ENCODE data around the gene PEX11G.

Gene PEX11G

GRCh38 chr19:7488736-7489353 is at the start of gene PEX11G:
Gene PEX11G (minus strand): TSS chr19:7489035. CDS start chr19:7489010, 25 bp downstream.
- DNase-seq (ENCODE audit: low read depth) = peak; percentile 90
- peak within 1 kb of the TSS; percentile 68 for H3K4me3 ChIP-seq (ENCODE audit: low read depth, low read length)
- no peak for TF ChIP-seq CTCF (conservative IDR thresholded peaks at IDR 0.05; ENCODE audit: low read depth, low read length)

GRCh38 chr19:7535998-7536695 is 47.3 kb upstream of the PEX11G start:
- no peak for DNase-seq (ENCODE audit: low read depth)
- no peak for TF ChIP-seq CTCF (conservative IDR thresholded peaks at IDR 0.05; ENCODE audit: low read depth, low read length)
- peak overlapping the region; percentile 98 for H3K4me3 ChIP-seq (ENCODE audit: low read depth, low read length)

DNA sequence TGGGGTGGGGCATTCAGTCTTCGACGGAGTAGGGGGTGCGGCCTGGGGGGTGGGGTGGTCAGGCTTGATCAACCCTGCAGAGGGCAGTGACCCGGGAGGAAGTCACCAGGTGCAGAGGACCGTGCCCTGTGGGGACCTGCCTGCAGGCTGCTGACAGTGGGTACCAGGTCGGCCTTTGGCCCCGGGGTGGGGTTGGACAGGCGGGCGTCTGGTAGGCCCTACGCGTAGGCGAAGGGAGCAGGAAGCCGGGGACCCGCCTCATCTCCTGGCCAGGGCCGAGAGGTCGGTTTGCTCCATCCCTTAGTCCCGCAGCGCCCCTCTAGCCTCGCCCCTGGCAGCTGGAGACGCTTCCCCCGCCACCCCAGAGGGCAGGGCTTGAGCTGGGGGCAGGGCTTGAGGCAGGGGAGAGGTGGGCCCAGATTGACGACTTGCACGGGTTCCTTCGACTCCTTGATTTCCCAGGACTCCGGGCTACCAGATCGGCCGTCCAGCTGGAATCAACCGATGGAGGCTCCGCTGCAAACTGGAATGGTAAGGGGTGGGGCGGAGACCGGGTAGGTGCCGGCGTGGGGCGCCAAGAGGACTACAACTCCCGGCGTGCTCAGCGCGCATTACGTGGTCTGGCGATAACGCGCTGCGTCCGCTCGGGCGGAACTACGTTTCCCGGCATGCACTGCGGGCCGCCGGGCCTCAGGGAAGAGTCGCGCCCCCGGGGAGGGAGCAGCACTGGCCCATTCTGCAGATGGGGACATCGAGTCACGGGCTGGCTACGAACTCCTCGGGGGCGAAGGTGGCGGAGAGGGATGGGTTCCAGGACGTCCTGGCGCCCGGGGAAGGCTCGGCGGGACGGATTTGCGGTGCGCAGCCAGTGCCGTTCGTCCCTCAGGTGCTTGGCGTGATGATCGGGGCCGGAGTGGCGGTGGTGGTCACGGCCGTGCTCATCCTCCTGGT is 46.5 kb upstream of the PEX11G start, which contains the start of gene PNPLA6:
Gene PNPLA6 (plus strand): TSS at position 671 of the 951 bp plus-strand sequence. CDS start 72 bp downstream, at position 743.
- H3K4me3 ChIP-seq (ENCODE audit: low read depth, low read length) = peak within 1 kb of the TSS; percentile 98
- no peak for TF ChIP-seq CTCF (conservative IDR thresholded peaks at IDR 0.05; ENCODE audit: low read depth, low read length)
- DNase-seq (ENCODE audit: low read depth) = peak; percentile 97

- peak overlapping the region; percentile 98 for H3K4me3 ChIP-seq (ENCODE audit: low read depth, low read length)
- TF ChIP-seq CTCF (conservative IDR thresholded peaks at IDR 0.05; ENCODE audit: low read depth, low read length) = peak; percentile 24
- peak; percentile 70 for DNase-seq (ENCODE audit: low read depth)
These were observed 45.8 kb upstream of the PEX11G start for GRCh38 chr19:7534531-7535046.

DNA sequence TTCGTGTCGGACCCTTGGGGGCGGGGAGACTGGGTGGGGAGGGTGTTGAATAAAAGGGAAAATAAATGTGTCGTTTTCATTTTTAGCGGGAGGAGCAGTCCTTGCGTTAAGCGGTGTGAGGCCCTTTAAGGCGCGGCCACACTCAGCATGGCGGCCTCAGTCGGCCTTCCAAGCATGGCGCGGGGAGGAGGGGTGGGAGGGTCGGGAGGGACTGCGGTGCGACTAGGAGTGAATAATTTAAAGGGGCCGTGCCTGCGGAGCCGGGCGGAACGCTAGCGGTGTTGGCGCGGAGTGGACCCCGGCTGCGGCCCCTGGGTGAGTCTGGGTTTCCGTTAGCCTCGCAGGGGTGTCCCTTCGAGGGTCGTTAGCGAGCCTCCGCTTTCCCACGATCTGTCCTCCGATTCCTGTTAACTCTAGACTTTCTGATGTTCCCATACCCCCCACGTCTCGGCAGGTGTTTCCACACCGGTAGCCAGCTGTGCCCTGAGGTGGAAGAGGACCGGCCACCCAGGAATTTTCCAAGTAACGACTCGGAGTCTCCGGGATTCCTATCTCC is 45.2 kb upstream of the PEX11G start:
- no peak for TF ChIP-seq CTCF (conservative IDR thresholded peaks at IDR 0.05; ENCODE audit: low read depth, low read length)
- DNase-seq (ENCODE audit: low read depth) = peak; percentile 95
- H3K4me3 ChIP-seq (ENCODE audit: low read depth, low read length) = peak overlapping the region; percentile 98

GRCh38 chr19:7533281-7533885 is 44.5 kb upstream of the PEX11G start:
- peak overlapping the region; percentile 98 for H3K4me3 ChIP-seq (ENCODE audit: low read depth, low read length)
- DNase-seq (ENCODE audit: low read depth) = peak; percentile 67
- no peak for TF ChIP-seq CTCF (conservative IDR thresholded peaks at IDR 0.05; ENCODE audit: low read depth, low read length)

All from choroid plexus epithelial cell (primary cell).